Measurements from ENCODE around the gene SAMD9L. TPM values are rescaled to one million over a fixed set of nuclear protein-coding genes. Genes with fewer than 3 reads are reported as not detected.

Gene SAMD9L
- total and polyA plus RNA-seq, 12 donors = 1.7 to 27.7 (median 4.9) TPM

DNA sequence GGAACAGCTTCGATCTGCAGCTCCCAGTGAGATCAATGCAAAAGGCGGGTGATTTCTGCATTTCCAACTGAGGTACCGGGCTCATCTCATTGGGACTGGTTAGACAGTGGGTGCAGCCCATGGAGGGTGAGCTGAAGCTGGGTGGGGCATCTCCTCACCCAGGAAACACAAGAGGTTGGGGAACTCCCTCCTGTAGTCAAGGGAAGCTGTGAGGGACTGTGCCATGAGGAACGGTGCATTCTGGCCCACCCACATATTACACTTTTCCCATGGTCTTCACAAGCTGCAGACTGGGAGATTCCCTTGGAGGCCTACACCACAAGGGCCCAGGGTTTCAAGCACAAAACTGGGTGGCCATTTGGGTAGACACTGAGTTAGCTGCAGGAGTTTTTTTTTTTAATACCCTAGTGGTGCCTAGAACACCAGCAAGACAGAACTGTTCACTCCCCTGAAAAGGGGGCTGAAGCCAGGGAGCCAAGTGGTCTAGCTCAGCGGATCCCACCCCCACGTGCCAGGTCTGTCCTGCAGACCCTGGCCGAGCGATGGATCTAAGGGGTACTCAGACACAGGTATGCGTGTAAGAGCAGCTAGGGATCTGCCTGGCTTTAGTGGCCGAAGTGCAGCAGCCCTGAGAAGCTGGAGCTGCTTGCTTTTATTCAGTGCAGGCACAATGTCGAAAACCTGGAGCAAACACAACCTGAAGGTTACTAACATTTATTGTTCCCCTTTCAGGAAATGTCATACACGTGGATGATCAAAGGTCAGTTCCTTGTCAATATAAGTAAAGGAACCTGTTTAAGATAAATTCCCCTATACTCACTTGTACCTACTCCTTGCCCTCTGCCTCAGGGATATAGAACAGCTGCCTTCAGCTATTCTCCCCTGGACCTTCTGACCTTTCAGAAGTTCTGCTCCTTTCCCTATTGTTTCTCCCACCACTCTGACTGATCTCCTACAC, 27.3 kb downstream of the SAMD9L start:
- Histone ChIP-seq H3K36me3 (peaks cover 0 to 2% (median 0%) of the 10 kb centered on the region in 9 donors), H3K27me3 (no peaks in the 10 kb centered on the region), H3K27ac (no peak overlapping the region), H3K4me1 (peaks cover under 1 to 21% (median 12%) of the 10 kb centered on the region in 9 donors), H3K9me3 (peaks cover 0 to 49% (median 1%) of the 10 kb centered on the region in 11 donors), H3K4me3 (no peak overlapping the region)
- DNase-seq (no peak), ATAC-seq (no peak)
- intact Hi-C loops (cut with DNase I) = no loop called here
- 90 to 92% methylated on average over 12 of the region's 12 CpGs for WGBS, 2 donors
- TF ChIP-seq, protein P1, sequence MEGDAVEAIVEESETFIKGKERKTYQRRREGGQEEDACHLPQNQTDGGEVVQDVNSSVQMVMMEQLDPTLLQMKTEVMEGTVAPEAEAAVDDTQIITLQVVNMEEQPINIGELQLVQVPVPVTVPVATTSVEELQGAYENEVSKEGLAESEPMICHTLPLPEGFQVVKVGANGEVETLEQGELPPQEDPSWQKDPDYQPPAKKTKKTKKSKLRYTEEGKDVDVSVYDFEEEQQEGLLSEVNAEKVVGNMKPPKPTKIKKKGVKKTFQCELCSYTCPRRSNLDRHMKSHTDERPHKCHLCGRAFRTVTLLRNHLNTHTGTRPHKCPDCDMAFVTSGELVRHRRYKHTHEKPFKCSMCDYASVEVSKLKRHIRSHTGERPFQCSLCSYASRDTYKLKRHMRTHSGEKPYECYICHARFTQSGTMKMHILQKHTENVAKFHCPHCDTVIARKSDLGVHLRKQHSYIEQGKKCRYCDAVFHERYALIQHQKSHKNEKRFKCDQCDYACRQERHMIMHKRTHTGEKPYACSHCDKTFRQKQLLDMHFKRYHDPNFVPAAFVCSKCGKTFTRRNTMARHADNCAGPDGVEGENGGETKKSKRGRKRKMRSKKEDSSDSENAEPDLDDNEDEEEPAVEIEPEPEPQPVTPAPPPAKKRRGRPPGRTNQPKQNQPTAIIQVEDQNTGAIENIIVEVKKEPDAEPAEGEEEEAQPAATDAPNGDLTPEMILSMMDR (IDR thresholded peaks at IDR 0.05) = no peak

GRCh38 chr7:93119191-93119905, 28.8 kb downstream of the SAMD9L start:
- intact Hi-C loops (cut with DNase I) = loop anchor here in 2 of 10 donors (5.0 to 10.0 kb wide), 2 partner anchors 102 to 115 kb away; partner anchors contain the start of gene VPS50 (in 1 of the 2)
- Histone ChIP-seq H3K36me3 (peaks cover 0 to 15% (median 3%) of the 10 kb centered on the region in 9 donors), H3K27me3 (no peaks in the 10 kb centered on the region), H3K4me1 (peaks cover 3 to 34% (median 14%) of the 10 kb centered on the region in 9 donors), H3K27ac (no peak overlapping the region), H3K4me3 (no peak overlapping the region), H3K9me3 (peaks cover 0 to 42% (median 0%) of the 10 kb centered on the region in 11 donors)
- 68 to 75% methylated on average over 4 of the region's 4 CpGs for WGBS, 2 donors
- TF ChIP-seq, protein P1 (IDR thresholded peaks at IDR 0.05) = no peak
- no peak for DNase-seq
- ATAC-seq = no peak

GRCh38 chr7:93117852-93118530, 30.2 kb downstream of the SAMD9L start, which contains the start of gene SAMD9:
Gene SAMD9, minus strand, starts transcription at chr7:93117979. Its CDS starts 11,882 bp downstream, at chr7:93106097.
- Histone ChIP-seq H3K4me3 (peak within 1 kb of the TSS; percentile 23 to 62 (median 48)), H3K4me1 (peaks cover 3 to 34% (median 14%) of the 10 kb centered on the region in 9 donors), H3K27ac (peak within 1 kb of the TSS in 9 of 10 donors; percentile 54 to 90 (median 72)), H3K9me3 (peaks cover 0 to 38% (median 2%) of the 10 kb centered on the region in 11 donors), H3K27me3 (no peaks in the 10 kb centered on the region), H3K36me3 (peaks cover 0 to 28% (median 7%) of the 10 kb centered on the region in 9 donors)
- TF ChIP-seq, protein P1 (IDR thresholded peaks at IDR 0.05) = no peak
- peak in 1 of 2 donors; percentile 73 for DNase-seq
- peak in 7 of 8 donors; percentile 87 to 97 (median 95) for ATAC-seq
- WGBS, 2 donors = 19 to 24% methylated on average over 4 of the region's 4 CpGs
- intact Hi-C loops (cut with DNase I) = loop anchor here in 2 of 10 donors (5.0 to 10.0 kb wide), 2 partner anchors 101 to 117 kb away; partner anchors contain the start of gene VPS50 (in 1 of the 2)
